NCI-H526 (cell line): ENCODE results near the gene EFHD2.
A peak's percentile ranks its signal among the peaks of the same experiment; 100 is the strongest.
"Not testable (repeated sequence)": the region's sequence is repeated elsewhere in the genome, so short reads cannot be mapped to it uniquely, and the experiment has no call there.

ENCODE experiments used
- DNase-seq, 2 experiments: peaks; one replicate each; lab custom pipeline; 2025; lab: John Stamatoyannopoulos, UW

The EFHD2 gene

DNA sequence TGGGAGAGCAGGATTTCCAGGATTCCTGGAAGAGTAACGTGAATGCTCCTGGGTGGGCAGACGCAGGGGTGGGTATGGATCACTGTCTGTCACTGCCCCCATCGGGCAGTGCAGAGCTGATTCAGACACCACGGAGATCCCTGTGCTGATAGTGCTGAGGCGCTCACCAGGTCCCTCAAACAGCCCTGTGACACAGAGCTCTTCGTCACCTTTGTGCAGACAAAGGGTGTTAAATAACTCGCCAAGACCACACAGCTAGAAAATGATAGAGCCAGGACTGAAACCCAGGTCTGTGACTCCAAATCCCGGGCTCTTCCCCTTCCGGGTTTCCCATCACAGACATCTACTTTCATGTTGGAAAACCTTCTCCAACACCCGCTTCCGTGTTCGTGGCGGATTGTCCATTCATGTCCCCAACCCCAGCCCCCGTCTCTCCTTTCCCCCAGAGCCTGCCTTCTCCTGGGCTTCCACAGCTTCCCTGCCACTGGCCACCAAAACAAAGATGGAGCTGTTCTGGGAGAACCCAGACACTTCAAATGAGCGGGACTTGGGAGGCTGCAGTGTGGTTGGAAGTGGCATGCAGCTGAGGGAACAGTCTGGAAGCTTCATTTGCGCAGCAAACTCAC, 2.6 kb downstream of the EFHD2 start:
- DNase-seq, result no peak

DNA sequence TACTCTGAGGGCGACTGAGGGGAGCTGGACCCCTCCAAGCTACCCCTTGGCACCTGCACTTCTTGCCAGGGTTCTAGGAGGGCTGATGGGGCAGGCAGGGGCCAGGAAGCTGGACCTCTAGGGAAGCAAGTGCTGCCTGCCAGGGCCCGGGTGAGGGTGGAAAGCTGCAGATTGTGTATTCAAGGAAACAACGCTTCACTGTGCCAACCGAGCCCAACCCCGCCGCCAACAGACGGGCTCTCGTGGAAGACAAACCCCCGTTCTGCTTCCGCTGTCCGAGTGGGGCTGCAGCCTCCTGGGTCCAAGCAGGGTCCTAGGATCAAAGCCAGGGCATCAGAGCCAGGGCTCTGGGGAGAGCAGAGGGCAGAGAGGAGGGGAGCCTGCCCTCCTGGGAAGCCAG, 3.2 kb downstream of the EFHD2 start:
- no peak for DNase-seq

DNA sequence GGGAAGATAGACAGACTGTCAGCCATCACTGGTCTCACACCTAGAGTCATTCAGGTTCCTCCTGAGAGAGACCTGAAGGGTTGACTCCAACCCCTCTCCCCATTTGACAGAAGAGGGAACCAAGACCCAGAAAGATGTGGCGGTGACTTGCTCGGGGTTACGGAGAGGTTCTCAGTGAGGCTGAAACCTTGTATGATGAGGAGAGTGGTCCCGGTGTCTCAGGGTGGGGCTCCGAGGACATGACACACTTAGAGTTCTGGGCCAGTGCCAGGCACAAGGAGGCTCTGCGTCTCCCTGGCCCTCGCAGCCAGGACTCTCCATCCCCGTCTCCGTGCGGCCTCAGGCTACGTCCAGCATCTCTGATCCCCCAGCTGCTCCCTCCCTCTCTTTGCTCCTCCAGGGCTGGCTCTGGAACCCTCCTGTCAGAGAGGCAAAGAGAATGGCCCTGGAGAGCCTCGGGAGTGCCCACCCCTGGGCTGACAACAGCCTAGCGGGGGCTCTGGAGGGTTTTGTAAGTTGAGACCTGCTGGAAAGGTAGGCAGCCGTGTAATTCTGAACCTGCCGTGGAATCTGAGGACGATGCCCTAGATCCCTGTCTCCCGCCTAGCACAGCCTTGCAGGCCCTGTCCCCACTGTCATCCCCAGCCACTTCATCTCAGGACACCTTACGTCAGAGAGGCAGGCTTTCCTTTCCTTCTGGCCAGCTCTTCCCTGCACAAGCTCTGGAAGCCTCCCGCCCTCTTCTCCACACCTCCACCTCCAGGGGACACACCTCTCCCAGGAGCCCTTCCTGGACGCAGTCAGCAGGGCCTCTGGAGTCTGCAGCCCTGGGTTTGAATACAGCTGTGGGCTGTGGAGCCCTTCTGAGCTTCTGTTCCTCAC, 4.1 kb downstream of the EFHD2 start:
- no peak for DNase-seq

DNA sequence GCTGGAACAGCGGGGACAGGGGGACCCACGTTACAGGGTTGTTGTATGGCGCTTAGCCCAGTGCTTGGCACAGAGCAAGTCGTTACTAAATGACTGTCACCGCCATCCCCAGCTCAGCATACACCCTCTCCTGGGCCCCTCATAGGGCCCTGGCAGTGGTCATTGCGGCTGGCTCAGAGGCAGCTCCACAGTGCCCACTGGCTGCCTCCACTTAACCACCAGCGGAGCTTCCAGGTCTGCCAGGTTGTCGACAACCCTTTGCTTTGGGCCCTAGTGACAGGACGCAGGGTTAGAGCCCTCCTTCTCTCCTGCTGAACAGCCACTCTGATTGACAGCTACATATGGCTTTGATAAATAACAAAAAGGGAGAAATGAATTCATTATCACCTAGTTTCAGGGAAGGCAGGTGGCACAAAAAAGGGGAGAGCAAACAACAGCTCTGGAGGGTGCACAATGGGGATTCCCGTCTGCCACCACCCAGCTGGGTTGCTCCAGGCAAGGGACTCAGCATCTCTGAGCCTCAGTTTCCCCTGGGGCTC, 4.8 kb downstream of the EFHD2 start:
- no peak for DNase-seq

DNA sequence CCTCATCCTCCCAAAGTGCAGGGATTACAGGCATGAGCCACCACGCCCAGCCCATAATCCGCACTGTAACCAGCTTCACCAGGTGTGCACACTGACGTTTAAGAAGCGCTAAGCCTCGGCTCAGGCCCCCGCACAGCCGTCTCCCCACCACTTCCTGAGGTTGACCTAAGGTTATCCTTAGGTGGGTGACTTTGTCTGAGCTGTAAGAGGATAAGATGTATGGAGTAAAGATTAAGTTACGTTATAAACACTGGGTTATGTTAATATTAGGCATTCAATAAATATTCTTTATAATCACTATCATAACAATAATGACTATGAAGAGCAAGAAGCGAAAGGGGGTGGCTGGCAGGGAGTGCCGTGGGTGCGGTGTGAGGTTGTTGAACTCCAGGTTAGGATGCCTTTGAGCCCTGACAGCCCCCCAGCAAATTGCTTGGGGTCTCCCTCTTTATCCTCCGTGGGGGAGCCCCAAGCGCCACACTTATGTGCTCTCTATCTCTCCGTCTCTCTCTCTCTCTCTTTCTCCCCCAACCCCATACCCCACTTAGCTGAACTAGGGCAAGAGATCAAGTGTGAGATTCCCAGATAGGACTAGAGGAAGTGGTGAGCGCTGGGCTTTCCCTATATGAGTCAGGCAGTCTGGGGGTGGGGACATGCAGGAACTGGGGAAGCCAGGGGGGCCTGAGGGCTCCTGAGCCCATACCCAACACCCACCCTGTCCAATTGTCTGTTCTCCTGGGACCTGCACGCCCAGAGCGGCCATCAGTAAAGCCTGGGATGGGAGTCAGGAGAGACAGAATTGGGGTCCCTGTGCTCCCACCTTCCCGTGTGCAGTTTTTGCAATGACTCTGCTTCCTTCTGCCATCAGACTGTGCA, 7.6 kb downstream of the EFHD2 start:
- DNase-seq, result no peak

DNA sequence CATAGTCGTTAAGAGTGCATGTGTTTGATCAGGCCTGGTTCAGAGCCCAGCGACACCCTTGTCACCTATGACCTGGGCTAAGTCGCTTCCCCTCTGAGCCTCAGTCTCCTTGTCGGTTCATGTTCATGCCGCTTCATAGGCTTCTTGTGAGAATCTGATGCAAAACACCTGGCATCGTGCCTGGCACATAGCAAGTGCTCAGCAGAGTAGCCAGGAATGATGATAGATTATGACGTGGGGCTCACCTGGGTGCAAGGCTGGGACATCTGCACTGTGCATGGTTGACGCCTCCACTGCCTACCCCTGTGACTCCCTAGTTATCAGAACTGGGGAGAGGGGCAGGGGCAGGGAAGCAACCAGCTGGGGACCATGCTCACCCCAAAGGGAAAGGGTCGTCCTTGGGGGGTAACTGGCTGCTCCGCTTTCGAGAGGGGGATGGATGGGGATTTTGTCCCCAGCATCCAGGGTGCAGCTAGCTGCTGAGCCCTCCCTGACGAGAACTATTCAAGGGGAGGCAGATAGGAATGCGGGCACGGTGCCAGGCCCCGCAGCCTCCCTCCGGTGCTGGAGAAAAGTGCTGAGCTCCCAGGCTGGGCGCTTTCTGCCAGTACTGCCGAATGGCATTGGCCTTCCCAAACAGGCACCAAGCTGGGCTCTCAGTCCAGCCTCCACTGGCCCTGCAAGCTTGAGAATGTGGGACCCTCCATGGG, 9.3 kb downstream of the EFHD2 start:
- DNase-seq, result peak in 1 of 2 experiments; percentile 16

DNA sequence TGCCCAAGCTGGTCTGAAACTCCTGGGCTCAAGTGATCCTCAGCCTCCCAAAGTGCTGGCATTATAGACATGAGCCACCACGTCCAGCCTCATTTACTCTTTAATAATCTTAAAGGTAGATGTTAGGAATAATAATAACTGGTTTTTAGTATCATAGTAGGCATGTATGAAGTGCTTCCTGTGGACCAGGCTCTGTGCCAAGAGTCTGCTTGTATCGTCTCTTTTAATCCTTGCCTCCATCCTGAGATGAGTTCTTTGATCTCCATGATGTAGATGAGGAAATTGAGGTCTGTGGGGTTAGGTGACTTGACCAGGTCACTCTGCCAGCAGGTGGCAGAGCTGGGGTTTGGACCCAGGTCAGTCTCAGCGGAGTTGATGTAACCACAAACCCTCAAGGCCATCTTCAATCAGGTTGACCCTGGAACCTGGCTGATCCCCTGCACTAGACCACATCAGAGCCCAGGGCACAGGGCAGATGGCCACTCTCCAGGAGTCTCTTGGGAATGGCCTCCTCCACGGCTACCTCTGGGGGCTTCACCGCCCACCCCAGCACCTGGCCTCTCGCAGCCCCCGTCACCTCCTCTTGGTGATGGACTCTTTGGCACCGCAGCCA, 11.3 kb downstream of the EFHD2 start:
- DNase-seq, result no peak

DNA sequence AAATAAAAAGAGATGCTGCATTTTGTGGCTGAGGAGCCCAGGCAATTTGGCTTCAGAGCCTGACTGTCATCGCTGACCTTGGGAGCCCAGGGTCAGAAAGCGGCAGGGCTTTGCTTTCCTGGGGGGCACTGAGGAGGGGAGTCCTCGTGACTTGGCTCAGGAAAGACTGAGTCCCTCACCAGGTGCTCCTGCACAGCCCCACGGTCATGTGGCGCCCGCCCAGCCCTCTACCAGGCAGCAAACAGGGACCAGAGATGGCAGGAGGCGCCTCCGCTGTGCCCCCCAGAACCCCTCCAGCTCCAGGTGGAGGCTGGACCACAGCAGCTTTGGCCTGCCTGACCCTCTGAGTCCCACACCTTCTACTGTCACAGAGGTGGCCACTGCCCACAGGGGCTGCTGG, 13.2 kb downstream of the EFHD2 start:
- no peak for DNase-seq

DNA sequence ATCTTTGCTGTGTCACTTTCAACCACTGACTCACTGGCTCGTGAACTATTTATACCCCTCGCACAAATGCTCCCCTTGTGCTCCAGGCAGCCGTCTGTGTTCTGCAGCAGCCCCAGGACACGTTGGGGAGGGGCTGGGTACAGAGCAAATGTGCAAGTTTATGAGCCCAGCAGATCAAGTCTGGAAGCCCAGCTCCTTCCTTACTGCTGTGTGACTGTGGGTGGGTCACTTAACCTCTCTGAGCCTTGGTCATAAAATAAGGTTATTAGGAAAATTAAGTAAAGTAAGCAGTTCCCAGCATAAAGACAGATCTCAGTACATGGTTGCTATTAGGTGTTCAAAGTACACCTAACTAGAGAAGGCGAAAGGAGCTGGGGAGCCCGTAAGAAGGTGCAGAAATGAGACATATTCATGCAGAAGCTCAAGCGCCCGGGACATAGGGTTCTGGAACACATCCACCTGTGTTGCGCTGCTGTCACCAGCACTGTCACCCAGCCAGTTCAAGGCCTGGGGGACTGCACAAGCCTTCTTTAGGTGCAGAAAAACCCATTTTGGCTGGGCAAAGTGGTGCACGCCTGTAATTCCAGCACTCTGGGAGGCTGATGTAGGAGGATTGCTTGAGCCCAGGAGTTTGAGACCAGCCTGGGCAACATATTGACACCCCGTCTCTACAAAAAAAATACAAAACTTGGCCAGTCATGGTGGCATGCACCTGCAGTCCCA, 13.8 kb downstream of the EFHD2 start:
- no peak for DNase-seq

DNA sequence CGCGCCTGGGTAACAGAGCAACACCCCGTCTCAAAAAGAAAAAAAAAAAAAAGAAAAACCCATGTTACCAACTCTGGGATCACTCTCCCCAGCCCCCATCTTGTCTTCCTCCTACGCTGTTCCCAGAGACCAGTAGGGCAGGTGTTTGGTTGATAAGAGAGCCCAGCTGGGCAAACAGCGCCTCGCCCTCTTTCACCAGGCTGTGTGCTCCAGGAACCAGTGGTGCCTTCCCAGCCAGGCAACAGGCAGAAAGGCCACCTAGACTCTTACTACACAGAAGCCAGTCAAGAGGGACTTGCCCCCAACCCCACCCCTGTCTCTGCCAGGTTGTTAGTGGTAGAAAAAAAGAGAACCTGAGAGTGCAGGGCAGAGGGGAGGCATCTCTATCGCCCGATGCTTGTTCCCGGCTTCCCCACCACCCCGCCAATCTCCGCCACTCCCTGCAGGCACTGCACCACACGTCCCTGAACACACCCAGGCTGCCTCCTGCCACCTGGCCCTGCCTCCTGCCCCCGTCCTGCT, 14.5 kb downstream of the EFHD2 start:
- peak; percentile 82 to 91 for DNase-seq

DNA sequence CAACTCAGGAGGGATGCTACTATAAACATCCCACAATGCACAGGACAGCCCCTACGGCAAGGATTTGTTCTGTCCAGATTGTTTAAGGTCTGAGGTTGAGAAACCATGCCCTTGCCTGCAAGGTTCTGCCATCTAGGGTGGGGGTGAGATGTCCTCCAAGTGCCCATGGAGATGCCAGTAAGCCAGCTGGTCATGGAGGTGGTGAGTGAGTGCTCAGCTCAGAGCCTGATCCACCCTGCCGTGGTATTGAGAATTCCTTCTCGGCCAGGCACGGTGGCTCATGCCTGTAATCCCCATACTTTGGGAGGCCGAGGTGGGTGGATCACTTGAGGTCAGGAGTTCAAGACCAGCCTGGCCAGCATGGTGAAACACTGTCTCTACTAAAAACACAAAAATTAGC, 15.3 kb downstream of the EFHD2 start:
- no peak for DNase-seq

DNA sequence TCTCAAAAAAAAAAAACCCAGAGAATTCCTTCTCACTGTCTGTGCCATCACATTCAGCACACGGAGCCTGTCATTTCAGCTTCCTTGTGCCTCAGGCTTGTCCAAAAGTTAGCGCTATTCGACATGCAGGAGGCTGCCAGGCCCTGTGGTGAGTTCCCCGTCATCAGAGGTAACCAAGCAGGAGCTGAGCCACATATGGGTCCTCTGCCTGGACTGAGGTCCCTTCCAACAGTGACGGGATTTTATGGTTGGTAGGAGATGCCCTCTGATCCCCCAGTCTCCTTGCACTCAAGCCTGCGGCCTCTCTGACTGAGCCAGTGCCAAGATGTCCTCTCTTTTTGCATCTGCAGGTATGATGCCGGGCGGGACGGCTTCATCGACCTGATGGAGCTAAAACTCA, 15.8 kb downstream of the EFHD2 start:
- no peak for DNase-seq

DNA sequence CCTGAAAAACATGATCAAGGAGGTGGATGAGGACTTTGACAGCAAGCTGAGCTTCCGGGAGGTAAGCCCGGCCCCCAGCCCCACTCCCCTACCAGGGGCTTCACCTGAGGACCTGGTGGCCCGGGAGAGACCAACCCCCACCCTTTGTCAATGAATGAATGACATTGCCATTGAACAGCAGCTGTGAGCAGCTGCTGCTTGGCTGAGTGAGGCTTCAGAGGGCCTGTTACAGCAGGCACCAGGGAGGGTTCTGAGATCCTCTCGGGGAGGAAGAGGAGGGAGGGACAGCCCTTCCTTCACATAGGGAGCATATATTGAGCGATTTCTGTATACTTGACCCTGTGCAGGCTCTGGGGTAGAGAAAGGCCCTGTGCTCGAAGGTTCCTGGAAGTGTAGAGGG, 16.3 kb downstream of the EFHD2 start:
- DNase-seq, result no peak

DNA sequence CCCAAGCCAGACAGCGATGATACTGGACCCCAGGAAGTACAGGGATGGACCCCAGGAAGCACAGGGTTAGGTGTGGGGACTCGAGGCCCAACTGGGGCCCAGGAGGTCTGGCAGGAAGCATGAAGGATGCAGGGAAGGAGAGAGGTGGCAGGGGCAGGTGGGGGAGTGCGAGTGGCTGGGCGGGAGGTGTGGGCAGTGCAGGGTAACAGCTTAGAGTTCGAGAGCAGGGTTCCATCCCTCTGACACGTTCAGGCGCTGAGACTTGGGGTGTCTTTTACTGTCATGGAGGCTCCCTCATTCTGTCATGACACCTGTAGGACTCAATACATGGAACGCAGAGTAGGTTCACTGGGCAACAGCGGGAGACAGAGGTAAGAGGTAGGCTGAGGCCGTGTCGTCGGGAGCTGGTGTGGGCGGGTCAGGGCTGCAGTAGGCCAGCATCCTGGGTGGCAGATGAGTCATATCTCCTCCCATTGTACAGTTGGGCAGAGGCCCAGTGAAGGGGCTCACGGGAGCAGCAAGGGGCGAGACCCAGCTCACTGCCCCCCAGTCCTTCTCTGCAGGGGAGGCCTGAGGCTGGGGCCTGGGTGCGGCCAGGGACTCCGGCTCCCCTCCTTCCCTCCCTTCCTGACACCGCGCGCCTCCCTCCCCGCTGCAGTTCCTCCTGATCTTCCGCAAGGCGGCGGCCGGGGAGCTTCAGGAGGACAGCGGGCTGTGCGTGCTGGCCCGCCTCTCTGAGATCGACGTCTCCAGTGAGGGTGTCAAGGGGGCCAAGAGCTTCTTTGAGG, 17.0 kb downstream of the EFHD2 start:
- DNase-seq, result no peak

DNA sequence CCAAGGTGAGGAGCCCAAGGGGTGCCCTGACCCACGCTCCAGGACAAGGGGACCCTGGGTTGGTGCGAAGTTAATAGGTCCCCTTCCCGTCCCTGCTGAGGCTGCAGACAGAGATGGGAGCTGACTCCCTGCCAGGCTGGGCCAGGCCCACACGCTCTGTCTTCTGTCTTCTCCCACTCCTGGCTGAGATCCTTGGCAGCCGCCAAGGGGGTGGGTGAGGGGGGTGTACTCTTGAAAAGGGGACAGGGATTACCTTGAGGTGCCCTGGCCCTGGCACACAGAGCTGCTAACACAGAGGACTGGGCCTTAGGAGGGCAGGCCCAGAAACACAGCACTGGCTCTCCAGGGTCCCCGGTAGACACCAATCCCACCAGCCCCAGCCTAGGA, 17.6 kb downstream of the EFHD2 start:
- no peak for DNase-seq

DNA sequence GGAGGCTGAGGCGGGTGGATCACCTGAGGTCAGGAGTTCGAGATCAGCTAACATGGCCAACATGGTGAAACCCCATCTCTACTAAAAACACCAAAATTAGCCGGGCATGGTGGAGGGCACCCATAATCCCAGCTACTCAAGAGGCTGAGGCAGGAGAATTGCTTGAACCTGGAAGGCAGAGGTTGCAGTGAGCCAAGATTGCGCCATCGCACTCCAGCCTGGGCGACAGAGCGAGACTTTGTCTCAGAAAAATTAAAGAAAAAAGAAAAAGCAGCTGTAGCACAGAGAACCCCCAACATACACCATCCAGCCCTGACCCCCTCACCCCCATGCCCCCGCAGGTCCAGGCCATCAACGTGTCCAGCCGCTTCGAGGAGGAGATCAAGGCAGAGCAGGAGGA, 18.6 kb downstream of the EFHD2 start:
- DNase-seq, result not testable (repeated sequence)

DNA sequence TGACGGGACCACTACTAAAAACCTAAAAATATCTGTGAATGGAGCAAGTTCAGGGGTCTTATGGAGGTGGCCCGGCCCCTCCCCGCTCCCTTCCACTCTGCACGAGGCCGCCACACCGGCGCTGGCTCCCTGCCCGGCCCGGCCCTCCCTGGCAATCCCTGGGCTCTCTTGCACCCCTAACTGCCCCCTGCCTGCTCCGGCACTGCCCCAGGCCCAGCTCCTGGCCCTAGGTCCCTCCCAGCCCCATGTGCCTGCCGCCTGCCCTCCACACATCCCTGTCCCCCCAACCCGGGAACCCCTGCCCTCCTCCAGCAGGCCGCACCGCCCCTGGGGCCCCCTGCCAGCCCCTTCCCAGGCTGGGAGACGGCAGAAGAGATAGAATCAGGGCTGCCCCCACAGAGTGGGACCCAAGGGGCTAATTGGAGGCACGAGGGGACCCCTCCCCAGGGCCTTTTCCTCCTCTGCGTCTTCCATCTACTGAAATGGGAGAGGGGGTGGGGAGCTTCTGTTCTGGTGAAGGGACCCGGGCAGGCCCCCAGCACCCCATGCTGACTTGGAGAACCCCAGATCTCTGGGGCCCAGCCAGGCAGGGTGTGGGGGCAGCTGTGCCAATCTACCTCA, 19.2 kb downstream of the EFHD2 start:
- no peak for DNase-seq

DNA sequence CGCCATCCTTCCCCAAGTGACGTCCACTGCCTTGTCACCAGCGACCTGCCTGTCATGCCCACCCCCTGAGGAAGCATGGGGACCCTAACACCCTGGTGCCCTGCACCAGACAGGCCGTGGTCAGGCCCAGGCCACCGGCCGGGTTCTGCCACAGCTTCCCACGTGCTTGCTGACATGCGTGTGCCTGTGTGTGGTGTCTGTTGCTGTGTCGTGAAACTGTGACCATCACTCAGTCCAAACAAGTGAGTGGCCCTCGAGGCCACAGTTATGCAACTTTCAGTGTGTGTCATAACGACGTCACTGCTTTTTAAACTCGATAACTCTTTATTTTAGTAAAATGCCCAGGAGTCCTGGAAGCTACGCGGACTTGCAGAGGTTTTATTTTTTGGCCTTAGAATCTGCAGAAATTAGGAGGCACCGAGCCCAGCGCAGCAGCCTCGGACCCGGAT, 20.0 kb downstream of the EFHD2 start:
- DNase-seq, result no peak
